ENCODE data around the gene PVR.

DNA sequence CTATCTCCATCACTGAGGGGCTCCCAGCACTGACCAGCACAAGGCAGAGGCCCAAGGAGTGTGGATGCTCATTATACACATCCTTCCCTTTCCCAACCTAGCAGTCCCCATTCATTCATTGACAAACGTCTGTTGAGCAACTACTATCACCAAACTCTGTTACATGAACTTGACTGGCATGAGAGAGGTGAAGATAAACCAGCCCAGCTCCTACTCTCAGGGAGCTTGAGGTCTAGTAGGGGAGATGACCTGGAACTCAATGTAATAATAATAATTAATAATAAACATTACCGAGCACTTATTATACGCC is 46.4 kb downstream of the PVR start:
- TF ChIP-seq POLR2A (IDR thresholded peaks at IDR 0.05), result no peak
- no peak for TF ChIP-seq CTCF (IDR thresholded peaks at IDR 0.05)
- TF ChIP-seq POLR2AphosphoS5 (IDR thresholded peaks at IDR 0.05), result no peak

Measured in sigmoid colon (tissue), 4 donors.